Stimulated activated CD4-positive, alpha-beta T cell treated with anti-CD3 and anti-CD28 coated beads, Interleukin-15, amount 100 ng/mL, for 1 hour (primary cell): ENCODE data around the gene OR11L1.

Experiments used
- DNase-seq, 2 donors: peaks; one replicate each; pipeline ENCODE4 v3.0.0-alpha.2; 2020; ENCODE audit warnings: low read depth in 1 of 2, low spot score in 1 of 2

OR11L1 gene

GRCh38 chr1:247841796-247842195, at the start of gene OR11L1:
TSS of gene OR11L1 (minus strand) at chr1:247841896. CDS start at chr1:247841896, 0 bp downstream.
- DNase-seq = no peak

GRCh38 chr1:247884797-247885413, 43.2 kb upstream of the OR11L1 start:
- DNase-seq = no peak

- DNase-seq = no peak
Measured at GRCh38 chr1:247883346-247883745, 41.6 kb upstream of the OR11L1 start.

GRCh38 chr1:247865416-247865815, 23.7 kb upstream of the OR11L1 start:
- no peak for DNase-seq

- DNase-seq = no peak
Measured at GRCh38 chr1:247864644-247865043, 22.9 kb upstream of the OR11L1 start.

- no peak for DNase-seq
Measured at GRCh38 chr1:247862756-247863155, 21.1 kb upstream of the OR11L1 start.

GRCh38 chr1:247857985-247858619, 16.4 kb upstream of the OR11L1 start:
- DNase-seq = no peak

GRCh38 chr1:247857069-247857984, 15.6 kb upstream of the OR11L1 start, which contains the start of gene TRIM58:
TSS of gene TRIM58 (plus strand) at chr1:247857187. CDS start at chr1:247857247, 60 bp downstream.
- DNase-seq = no peak

GRCh38 chr1:247855911-247856310, 14.2 kb upstream of the OR11L1 start:
- DNase-seq = no peak

- DNase-seq = no peak
Measured at GRCh38 chr1:247854899-247855545, 13.3 kb upstream of the OR11L1 start.

- DNase-seq = no peak
Measured at GRCh38 chr1:247849616-247850015, 7.9 kb upstream of the OR11L1 start.

- no peak for DNase-seq
Measured at GRCh38 chr1:247848346-247848745, 6.7 kb upstream of the OR11L1 start.

GRCh38 chr1:247845693-247846017, 4.0 kb upstream of the OR11L1 start:
- no peak for DNase-seq

- no peak for DNase-seq
Measured at GRCh38 chr1:247845011-247845692, 3.5 kb upstream of the OR11L1 start.

GRCh38 chr1:247843411-247843810, 1.7 kb upstream of the OR11L1 start:
- DNase-seq = no peak

GRCh38 chr1:247840818-247841217, 878 bp downstream of the OR11L1 start:
- DNase-seq = no peak

- DNase-seq = no peak
Measured at GRCh38 chr1:247833601-247834000, 8.1 kb downstream of the OR11L1 start.

- DNase-seq = no peak
Measured at GRCh38 chr1:247829656-247830055, 12.0 kb downstream of the OR11L1 start.

- DNase-seq = no peak
Measured at GRCh38 chr1:247825362-247825761, 16.3 kb downstream of the OR11L1 start.

GRCh38 chr1:247824023-247824422, 17.7 kb downstream of the OR11L1 start, which contains the start of gene OR14A16:
TSS of gene OR14A16 (minus strand) at chr1:247824119. CDS start at chr1:247815729, 8,390 bp downstream.
- DNase-seq = no peak

- no peak for DNase-seq
Measured at GRCh38 chr1:247822060-247822459, 19.6 kb downstream of the OR11L1 start.
